ENCODE results near the gene KCNRG.

DNA sequence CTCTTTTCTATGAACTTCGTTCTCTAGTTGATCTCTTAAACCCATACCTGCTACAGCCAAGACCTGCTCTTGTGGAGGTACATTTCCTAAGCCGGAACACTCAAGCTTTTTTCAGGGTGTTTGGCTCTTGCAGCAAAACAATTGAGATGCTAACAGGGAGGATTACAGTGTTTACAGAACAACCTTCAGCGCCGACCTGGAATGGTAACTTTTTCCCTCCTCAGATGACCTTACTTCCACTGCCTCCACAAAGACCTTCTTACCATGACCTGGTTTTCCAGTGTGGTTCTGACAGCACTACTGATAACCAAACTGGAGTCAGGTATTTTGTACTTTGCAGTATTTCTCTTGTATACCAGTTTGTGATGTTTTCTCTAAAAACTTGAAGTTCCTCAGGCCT, 506 bp downstream of the KCNRG start:
- TF ChIP-seq, protein P1, sequence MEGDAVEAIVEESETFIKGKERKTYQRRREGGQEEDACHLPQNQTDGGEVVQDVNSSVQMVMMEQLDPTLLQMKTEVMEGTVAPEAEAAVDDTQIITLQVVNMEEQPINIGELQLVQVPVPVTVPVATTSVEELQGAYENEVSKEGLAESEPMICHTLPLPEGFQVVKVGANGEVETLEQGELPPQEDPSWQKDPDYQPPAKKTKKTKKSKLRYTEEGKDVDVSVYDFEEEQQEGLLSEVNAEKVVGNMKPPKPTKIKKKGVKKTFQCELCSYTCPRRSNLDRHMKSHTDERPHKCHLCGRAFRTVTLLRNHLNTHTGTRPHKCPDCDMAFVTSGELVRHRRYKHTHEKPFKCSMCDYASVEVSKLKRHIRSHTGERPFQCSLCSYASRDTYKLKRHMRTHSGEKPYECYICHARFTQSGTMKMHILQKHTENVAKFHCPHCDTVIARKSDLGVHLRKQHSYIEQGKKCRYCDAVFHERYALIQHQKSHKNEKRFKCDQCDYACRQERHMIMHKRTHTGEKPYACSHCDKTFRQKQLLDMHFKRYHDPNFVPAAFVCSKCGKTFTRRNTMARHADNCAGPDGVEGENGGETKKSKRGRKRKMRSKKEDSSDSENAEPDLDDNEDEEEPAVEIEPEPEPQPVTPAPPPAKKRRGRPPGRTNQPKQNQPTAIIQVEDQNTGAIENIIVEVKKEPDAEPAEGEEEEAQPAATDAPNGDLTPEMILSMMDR (optimal IDR thresholded peaks at IDR 0.05 in 1 of 3, IDR thresholded peaks at IDR 0.05 in 1 of 3, conservative IDR thresholded peaks at IDR 0.05 in 1 of 3; ENCODE audit: extremely low read depth in 1 of 3, insufficient read depth in 2 of 3, low read length in 3 of 3), result no peak
- no peak for TF ChIP-seq EZH2 (IDR thresholded peaks at IDR 0.05; ENCODE audit: low read length)
